ENCODE data around the gene CKAP2L.

DNA sequence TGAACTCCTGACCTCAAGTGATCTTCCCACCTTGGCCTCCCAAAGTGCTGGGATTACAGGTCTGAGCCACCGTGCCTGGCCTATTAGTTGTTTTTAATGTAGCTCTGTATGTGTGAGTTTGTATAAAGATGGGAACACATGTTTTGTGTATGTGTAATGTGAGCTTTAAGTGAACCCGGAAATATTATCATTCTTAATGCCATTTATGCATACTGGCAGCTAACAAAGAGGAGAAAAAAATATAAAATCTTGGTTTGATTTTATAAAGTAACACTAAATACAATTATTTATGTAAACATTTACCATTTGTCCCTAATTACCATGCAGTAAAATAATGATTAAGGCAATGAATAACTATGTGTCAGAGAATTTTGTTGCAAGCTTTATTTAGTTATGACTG is 9.1 kb upstream of the CKAP2L start:
- TF ChIP-seq POLR2A (IDR thresholded peaks at IDR 0.05; ENCODE audit: low read depth, low read length) (no peak), POLR2AphosphoS5 (IDR thresholded peaks at IDR 0.05; ENCODE audit: low read depth, low read length) (no peak), TAF1 (IDR thresholded peaks at IDR 0.05; ENCODE audit: low read depth, low read length) (no peak), POU2F2 (IDR thresholded peaks at IDR 0.05; ENCODE audit: low read depth, low read length) (no peak), PAX5 (IDR thresholded peaks at IDR 0.05; ENCODE audit: insufficient read depth, low read length, severe bottlenecking) (no peak)
